ENCODE measurements around the gene CCBE1.
"Not testable (repeated sequence)": the region's sequence is repeated elsewhere in the genome, so short reads cannot be mapped to it uniquely, and the experiment has no call there.

The CCBE1 gene

DNA sequence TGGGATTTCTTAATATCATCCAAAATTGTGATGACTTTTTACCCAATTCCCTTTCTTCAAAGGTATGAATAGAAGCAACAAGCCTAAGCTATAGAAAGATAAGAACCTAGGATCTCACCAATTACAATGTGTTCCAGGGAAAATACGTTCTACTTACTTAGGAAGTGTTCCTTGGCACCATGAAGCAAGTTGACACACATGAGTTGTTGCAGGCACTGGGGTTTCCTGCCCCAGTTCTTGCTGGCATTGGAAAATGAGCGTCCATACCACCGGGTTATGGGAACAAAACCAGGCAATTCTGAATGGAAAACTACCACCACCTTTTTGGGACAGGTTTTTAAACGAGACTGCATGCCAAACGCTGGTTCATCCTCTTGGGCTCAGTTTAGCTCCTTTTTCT lies 46.2 kb downstream of the CCBE1 start:
- Histone ChIP-seq H3K27me3 (no peaks in the 10 kb centered on the region), H3K36me3 (no peaks in the 10 kb centered on the region), H3K4me1 (no peaks in the 10 kb centered on the region), H3K4me3 (ENCODE audit: low read depth, low read length) (no peak overlapping the region), H3K9me3 (no peaks in the 10 kb centered on the region)
- no peak for DNase-seq
- TF ChIP-seq, protein P1, sequence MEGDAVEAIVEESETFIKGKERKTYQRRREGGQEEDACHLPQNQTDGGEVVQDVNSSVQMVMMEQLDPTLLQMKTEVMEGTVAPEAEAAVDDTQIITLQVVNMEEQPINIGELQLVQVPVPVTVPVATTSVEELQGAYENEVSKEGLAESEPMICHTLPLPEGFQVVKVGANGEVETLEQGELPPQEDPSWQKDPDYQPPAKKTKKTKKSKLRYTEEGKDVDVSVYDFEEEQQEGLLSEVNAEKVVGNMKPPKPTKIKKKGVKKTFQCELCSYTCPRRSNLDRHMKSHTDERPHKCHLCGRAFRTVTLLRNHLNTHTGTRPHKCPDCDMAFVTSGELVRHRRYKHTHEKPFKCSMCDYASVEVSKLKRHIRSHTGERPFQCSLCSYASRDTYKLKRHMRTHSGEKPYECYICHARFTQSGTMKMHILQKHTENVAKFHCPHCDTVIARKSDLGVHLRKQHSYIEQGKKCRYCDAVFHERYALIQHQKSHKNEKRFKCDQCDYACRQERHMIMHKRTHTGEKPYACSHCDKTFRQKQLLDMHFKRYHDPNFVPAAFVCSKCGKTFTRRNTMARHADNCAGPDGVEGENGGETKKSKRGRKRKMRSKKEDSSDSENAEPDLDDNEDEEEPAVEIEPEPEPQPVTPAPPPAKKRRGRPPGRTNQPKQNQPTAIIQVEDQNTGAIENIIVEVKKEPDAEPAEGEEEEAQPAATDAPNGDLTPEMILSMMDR (IDR thresholded peaks at IDR 0.05; ENCODE audit: low read depth, low read length), result no peak

DNA sequence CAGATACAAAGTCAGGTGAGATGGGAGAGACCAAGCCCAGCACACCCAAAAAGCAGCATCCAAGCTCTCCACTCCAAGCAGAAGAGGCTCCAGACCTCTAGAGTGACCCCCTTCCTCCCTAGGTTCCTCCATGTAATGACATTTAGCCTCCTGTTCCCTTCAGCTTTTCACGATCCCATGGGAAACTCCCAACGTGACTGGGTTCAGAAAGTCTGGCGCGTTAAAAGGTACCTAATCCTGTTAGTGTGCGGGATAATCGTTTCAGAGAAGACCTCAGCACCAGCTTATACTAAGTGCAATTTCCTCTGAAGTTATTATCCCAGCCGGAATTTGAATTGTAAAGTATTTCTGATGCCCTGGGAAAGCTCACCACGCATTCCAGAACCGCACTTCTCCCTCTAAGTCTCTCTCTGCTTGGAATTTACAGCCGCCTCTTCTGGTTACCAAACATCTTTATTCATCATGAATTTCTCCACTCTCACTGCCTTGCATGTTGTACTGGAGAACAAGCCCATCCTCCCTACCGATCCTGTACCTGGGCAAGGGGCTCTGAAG lies 46.9 kb downstream of the CCBE1 start:
- Histone ChIP-seq H3K9me3 (no peaks in the 10 kb centered on the region), H3K4me3 (ENCODE audit: low read depth, low read length) (no peak overlapping the region), H3K4me1 (no peaks in the 10 kb centered on the region), H3K27me3 (no peaks in the 10 kb centered on the region), H3K36me3 (no peaks in the 10 kb centered on the region)
- DNase-seq, result no peak
- TF ChIP-seq, protein P1 (IDR thresholded peaks at IDR 0.05; ENCODE audit: low read depth, low read length), result no peak

DNA sequence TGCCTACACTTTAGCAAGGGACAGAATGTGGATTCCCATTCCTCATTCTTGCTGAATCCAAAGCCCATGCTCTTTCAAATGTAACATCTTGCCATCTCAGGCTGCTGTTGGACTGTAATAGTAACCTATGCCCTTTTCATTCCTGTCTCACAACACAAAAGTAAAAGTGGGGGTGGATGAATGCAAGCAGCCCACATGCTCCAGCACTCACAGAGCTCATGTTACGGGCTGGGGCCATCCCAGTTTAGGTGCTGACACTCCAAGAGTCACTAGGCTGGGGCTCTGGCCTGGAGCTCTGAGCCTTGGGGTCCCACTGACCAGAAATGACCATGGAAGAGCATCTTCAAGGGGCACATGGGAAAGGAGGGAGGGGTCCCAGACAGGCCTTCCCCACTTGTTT lies 47.6 kb downstream of the CCBE1 start:
- Histone ChIP-seq H3K27me3 (no peaks in the 10 kb centered on the region), H3K9me3 (no peaks in the 10 kb centered on the region), H3K4me1 (no peaks in the 10 kb centered on the region), H3K4me3 (ENCODE audit: low read depth, low read length) (no peak overlapping the region), H3K36me3 (no peaks in the 10 kb centered on the region)
- no peak for DNase-seq
- TF ChIP-seq, protein P1 (IDR thresholded peaks at IDR 0.05; ENCODE audit: low read depth, low read length), result no peak

DNA sequence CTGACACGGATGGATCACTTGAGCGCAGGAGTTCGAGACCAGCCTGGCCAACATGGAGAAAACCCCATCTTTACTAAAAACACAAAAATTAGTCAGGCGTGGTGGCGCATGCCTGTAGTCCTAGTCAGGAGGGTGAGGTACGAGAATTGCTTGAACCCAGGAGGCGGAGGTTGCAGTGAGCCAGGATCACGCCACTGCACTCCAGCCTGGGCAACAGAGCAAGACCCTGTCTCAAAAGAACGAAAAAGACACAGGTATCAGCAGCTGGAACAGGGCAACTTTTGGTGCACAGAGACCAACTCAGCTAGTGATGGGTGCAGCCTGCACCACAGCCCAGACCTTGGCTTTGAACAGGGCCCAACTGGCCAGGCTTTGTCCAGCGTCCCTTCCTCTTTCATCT lies 48.8 kb downstream of the CCBE1 start:
- DNase-seq; H3K4me1 ChIP-seq; H3K27me3 ChIP-seq; H3K4me3 ChIP-seq (ENCODE audit: low read depth, low read length); H3K36me3 ChIP-seq; H3K9me3 ChIP-seq: not testable (repeated sequence)

DNA sequence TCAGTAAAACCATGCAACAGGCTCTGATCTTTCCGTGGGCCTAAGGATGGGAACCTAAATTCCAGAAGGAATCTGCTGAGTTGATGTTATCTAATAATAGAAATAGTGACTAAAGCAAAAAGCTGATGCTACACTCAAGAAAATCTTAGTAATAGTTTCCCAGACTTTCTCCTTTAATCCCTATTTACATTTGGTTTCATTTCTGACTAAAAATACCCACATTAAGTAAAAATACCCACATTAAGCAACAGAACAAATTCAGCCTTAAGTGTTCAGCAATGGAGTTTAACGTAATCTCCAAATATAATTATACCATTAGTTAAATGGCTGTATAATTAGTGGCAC lies 50.3 kb downstream of the CCBE1 start:
- no peak for DNase-seq
- H3K4me3 ChIP-seq (ENCODE audit: low read depth, low read length), result no peak overlapping the region
- TF ChIP-seq, protein P1 (IDR thresholded peaks at IDR 0.05; ENCODE audit: low read depth, low read length), result no peak
- no peaks in the 10 kb centered on the region for H3K9me3 ChIP-seq
- no peaks in the 10 kb centered on the region for H3K27me3 ChIP-seq
- H3K4me1 ChIP-seq, result no peaks in the 10 kb centered on the region
- no peaks in the 10 kb centered on the region for H3K36me3 ChIP-seq

DNA sequence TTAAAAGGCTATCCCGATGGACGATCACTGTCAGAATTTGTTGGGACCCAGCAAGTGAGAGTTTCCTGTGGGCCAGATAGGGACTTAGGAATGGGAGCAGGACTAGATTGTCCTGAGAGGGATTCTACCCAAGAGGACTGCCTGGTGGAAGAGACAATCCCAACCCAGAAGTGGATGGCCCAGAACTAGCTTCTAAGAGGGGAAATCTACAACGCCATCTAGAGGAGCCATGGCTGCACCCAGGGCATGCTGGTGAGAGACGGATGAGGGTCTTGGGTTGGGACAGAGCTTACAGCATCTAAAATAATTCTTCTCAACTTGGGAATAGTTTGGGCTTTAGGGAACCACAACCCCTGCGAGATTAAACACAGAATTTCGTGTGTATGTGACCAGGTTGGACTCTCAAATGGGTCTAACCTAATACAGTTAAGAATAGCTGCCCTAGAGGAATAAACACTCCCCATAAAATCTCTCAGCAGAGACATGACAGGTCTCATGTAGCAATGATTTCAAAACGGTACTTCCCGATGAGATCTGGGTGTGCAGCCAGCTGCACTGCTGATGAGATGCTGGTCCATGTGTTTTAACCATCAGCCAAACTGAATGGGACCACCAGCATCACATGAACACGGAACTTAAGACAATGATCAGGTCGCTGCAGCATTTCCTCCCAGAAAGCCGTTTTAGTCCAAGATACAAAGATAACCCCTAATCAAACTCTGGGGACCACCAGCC lies 50.8 kb downstream of the CCBE1 start:
- no peaks in the 10 kb centered on the region for H3K27me3 ChIP-seq
- TF ChIP-seq, protein P1 (IDR thresholded peaks at IDR 0.05; ENCODE audit: low read depth, low read length), result peak; percentile 18; the same call in 1 of the 2 replicates
- no peaks in the 10 kb centered on the region for H3K4me1 ChIP-seq
- no peak overlapping the region for H3K4me3 ChIP-seq (ENCODE audit: low read depth, low read length)
- no peaks in the 10 kb centered on the region for H3K9me3 ChIP-seq
- H3K36me3 ChIP-seq, result no peaks in the 10 kb centered on the region
- DNase-seq, result no peak
